Retinal pigment epithelial cell (primary cell): ENCODE measurements around the gene ZC3H13.

ENCODE experiments used
- DNase-seq: peaks from one replicate; pipeline ENCODE4 v3.0.0-alpha.2; 2010; ENCODE audit warnings: low read depth
- H3K4me3 ChIP-seq: 2 replicates; pipeline ENCODE4 v1.5.1; 2011; ENCODE audit warnings: mild to moderate bottlenecking, low read length, control low read depth, moderate library complexity
- TF ChIP-seq, protein P1 (sequence below): conservative IDR thresholded peaks from 2 replicates; pipeline ENCODE4 v1.5.1; 2011; ENCODE audit warnings: low read depth, low read length, control low read depth, inconsistent platforms

Gene ZC3H13

DNA sequence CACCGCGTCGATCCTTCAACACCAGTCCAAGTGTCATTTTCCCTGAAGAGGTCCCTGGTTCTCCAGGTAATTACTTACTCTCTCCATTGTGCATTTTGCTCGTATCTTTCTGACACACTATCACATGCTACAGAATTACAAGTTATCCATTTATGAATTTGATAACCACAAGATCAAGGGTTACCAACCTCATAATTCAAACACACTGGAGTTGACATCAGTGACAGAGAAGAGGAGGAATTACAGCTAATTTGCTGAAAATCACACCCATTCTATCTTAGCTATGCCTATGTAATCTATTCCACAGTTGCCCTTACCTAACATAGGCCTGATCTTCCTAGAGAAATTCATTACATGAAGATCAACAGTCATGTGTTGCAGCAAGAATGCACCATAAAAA, 14.2 kb downstream of the ZC3H13 start:
- no peak overlapping the region for H3K4me3 ChIP-seq
- TF ChIP-seq, protein P1, sequence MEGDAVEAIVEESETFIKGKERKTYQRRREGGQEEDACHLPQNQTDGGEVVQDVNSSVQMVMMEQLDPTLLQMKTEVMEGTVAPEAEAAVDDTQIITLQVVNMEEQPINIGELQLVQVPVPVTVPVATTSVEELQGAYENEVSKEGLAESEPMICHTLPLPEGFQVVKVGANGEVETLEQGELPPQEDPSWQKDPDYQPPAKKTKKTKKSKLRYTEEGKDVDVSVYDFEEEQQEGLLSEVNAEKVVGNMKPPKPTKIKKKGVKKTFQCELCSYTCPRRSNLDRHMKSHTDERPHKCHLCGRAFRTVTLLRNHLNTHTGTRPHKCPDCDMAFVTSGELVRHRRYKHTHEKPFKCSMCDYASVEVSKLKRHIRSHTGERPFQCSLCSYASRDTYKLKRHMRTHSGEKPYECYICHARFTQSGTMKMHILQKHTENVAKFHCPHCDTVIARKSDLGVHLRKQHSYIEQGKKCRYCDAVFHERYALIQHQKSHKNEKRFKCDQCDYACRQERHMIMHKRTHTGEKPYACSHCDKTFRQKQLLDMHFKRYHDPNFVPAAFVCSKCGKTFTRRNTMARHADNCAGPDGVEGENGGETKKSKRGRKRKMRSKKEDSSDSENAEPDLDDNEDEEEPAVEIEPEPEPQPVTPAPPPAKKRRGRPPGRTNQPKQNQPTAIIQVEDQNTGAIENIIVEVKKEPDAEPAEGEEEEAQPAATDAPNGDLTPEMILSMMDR = no peak
- no peak for DNase-seq

DNA sequence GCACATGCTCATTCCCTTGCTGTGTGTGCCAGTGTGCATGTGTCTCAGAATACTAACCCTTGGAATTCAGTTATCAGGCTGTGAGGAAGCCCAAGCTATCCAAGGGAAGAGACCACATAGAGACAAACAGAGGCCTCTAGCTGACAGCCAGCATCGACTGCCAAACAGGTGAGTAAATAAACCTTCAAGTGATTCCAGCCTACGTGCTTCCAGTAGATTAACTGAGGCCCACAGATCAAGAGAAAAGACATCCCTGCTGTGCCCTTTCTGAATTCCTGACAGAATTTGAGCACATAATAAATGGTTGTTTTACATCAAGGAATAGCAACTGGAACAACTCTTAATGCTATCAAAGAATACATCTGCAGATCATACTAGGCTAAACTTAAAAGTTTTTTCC, 17.5 kb downstream of the ZC3H13 start:
- H3K4me3 ChIP-seq = no peak overlapping the region
- TF ChIP-seq, protein P1 = no peak
- DNase-seq = no peak

DNA sequence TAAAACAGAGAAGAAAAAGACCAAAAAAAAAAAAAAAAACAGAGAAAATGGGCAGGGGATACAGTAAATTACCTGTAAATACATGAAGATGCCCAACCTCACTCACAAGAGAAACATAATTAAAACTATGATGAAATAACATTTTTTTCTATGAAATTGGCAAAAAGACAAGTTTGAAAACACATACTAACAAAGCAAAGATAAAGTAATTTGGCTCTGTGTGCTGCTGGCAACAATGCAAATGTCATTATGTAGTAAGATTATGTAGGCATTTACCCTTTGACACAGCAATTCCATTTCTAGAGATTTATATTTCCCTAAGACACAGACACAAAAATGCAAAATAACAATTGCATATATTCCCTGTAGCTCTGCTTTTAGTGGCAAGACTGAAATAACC, 20.2 kb downstream of the ZC3H13 start:
- no peak overlapping the region for H3K4me3 ChIP-seq
- DNase-seq = no peak
- TF ChIP-seq, protein P1 = no peak

DNA sequence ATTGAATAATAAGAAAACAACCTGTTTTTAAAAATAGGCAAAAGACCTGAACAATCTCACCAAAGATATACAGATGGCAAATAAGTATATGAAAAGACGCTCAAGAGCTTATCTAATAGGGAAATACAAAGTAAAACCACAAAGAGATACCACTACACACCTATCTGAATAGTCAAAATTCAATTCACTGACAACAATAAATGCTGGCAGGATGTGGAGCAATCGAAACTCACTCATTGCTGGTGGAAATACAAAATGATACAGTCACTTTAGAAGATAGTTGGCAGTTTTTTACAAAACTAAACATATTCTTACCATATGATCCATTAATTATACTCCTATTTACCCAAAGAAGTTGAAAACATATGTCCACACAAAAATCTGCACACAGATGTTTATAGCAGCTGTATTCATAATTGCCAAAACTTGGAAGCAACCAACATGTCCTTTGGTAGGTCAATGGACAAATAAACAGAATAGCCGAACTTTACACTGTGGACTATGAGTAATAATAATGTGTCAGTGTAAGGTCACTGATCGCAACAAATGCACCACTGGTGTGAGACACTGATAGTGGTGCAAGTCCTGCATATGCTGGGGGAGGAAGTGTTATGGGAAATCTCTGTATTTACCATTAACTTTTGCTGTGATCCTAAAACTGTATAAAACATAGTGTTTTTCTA, 20.8 kb downstream of the ZC3H13 start:
- TF ChIP-seq, protein P1 = no peak
- DNase-seq = no peak
- H3K4me3 ChIP-seq = no peak overlapping the region

DNA sequence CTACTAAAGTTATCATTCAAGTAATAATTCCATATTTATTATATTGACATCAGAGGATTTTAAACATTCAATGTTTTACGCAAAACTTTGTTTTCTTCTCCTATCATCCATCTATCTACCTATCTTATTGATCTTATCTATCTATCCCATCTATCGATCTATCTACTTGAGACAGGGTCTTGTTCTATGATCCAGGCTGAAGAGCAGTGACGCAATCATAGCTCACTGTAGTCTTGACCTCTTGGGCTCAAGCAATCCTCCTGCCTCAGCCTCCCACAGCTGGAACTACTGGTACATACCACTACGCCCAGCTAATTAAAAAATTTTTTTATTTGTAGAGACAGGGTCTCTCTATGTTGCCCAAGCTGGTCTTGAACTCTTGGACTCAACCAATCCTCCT, 27.4 kb downstream of the ZC3H13 start:
- TF ChIP-seq, protein P1 = no peak
- H3K4me3 ChIP-seq = no peak overlapping the region

DNA sequence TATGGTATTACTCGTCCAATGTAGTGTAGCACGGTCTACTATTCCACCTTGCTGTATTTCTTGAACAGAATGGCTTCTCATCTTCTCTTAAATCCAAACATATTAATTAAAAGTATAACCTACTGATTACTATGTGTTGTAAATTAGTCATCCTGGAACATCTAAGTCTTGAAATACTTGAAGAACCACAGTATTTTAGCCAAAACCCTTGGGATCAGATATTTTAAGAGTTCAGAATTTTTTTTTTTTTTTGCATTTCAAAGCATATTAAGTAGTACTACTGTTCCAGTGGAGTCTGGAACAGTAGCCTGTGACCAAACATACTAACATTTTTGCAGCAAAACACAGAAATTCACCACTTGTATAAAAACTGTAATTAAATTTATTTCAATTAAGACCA, 30.1 kb downstream of the ZC3H13 start:
- no peak for DNase-seq
- TF ChIP-seq, protein P1 = no peak
- no peak overlapping the region for H3K4me3 ChIP-seq

More for the DNA sequence above, 27.4 kb downstream of the ZC3H13 start:
- no peak for DNase-seq

DNA sequence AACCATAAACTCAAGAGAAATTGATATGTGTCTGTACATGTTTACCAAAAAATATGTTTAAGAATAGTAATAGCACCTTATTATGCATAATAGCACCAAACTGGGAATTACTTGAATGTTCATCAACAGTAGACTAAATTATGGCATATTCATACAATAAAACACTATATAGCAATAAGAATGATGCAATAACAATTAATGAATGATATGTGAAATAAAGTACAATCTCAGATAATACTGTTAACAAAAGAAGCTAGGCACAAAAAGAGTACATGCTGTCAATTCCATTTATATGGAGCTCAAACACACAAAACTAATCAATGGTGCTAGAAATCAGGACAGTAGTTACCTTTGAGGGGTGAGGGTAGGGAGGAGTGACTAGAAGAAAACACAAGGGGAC, 36.3 kb downstream of the ZC3H13 start:
- no peak overlapping the region for H3K4me3 ChIP-seq
- no peak for DNase-seq
- TF ChIP-seq, protein P1 = no peak
